ENCODE results near the gene THEM5. TPM values are rescaled to one million over a fixed set of nuclear protein-coding genes. Genes with fewer than 3 reads are reported as not detected.

Gene THEM5
- total and polyA plus RNA-seq, 3 donors from 2014 or later: 0.57 TPM; not detected in 2

DNA sequence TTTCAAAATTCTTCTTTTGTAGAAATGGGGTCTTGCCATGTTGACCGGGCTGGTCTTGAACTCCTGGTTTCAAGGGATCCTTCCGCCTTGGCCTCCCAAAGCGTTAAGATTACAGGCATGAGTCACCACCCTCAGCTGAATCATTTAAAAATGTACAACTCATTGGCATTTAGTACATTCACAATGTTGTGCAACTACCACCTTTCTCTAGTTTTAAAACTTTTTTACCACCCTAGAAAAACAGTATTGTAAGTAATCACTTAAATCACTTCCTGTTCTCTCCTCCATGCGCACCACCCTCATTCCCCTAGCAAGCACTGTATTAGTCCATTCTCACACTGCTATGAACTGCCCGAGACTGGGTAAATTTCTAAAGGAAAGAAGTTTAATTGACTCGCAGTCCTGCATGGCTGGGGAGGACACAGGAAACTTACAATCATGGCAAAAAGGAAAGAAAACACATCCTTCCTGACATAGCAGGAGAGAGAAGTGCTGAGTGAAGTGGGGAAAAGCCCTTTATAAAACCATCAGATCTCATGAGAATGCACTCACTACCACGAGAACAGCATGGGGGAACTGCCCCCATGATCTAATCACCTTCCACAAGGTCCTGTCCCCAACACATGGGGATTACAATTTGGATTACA is 14.4 kb upstream of the THEM5 start:
- H3K4me1 ChIP-seq: no peaks in the 10 kb centered on the region
- no peak overlapping the region for H3K4me3 ChIP-seq
- WGBS, 2 donors: 71 to 83% methylated on average over 7 of the region's 7 CpGs
- no peaks in the 10 kb centered on the region for H3K9me3 ChIP-seq
- H3K27me3 ChIP-seq: no peaks in the 10 kb centered on the region
- TF ChIP-seq, protein P1, sequence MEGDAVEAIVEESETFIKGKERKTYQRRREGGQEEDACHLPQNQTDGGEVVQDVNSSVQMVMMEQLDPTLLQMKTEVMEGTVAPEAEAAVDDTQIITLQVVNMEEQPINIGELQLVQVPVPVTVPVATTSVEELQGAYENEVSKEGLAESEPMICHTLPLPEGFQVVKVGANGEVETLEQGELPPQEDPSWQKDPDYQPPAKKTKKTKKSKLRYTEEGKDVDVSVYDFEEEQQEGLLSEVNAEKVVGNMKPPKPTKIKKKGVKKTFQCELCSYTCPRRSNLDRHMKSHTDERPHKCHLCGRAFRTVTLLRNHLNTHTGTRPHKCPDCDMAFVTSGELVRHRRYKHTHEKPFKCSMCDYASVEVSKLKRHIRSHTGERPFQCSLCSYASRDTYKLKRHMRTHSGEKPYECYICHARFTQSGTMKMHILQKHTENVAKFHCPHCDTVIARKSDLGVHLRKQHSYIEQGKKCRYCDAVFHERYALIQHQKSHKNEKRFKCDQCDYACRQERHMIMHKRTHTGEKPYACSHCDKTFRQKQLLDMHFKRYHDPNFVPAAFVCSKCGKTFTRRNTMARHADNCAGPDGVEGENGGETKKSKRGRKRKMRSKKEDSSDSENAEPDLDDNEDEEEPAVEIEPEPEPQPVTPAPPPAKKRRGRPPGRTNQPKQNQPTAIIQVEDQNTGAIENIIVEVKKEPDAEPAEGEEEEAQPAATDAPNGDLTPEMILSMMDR (IDR thresholded peaks at IDR 0.05): no peak
- TF ChIP-seq POLR2A (IDR thresholded peaks at IDR 0.05): no peak
- H3K36me3 ChIP-seq (ENCODE audit: low read depth, missing control alignments): no peaks in the 10 kb centered on the region
- DNase-seq: no peak
- H3K27ac ChIP-seq: no peak overlapping the region
- intact Hi-C loops (cut with DNase I; ENCODE audit: low total_unique reads): no loop called here

DNA sequence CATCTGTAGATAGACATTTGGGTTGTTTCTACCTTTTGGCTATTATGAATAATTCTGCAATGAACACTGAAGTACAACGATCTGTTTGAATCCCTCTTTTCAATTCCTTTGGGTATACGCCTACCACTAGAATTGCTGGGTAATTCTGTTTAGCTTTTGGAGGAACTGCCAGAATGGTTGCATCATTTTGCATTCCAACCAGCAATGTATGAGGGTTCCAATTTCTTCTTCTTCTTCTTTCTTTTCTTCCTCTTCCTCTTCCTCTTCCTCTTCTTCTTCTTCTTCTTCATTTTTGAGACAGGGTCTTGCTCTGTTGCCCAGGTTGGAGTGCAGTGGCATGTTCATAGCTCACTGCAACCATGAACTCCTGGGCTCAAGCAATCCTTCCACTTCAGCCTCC is 13.8 kb upstream of the THEM5 start:
- no peaks in the 10 kb centered on the region for H3K27me3 ChIP-seq
- DNase-seq: no peak
- WGBS, 2 donors: 86 to 92% methylated on average over 2 of the region's 2 CpGs
- intact Hi-C loops (cut with DNase I; ENCODE audit: low total_unique reads): no loop called here
- no peak overlapping the region for H3K27ac ChIP-seq
- no peaks in the 10 kb centered on the region for H3K36me3 ChIP-seq (ENCODE audit: low read depth, missing control alignments)
- H3K4me1 ChIP-seq: no peaks in the 10 kb centered on the region
- TF ChIP-seq, protein P1 (IDR thresholded peaks at IDR 0.05): no peak
- no peak for TF ChIP-seq POLR2A (IDR thresholded peaks at IDR 0.05)
- no peaks in the 10 kb centered on the region for H3K9me3 ChIP-seq
- H3K4me3 ChIP-seq: no peak overlapping the region

DNA sequence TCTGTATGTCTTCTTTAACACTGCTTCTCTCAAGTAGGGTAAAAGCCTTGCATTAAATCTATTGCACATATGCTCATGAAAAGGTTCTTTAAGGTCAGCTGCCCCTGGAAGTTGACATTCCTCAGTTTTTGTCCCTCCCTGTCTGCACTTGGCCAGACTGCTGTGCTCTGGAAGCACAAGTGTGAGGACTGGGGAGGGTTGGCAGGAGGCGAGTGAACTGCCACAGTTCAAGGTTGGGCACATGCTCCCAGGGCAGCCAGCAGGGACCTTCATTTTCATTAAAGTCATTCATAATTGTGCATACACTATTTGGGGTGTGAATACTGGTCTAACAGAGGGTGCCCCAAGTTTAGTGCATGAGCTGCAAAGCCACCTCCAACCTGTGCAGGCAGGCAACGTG is 10.9 kb upstream of the THEM5 start:
- intact Hi-C loops (cut with DNase I; ENCODE audit: low total_unique reads): no loop called here
- no peaks in the 10 kb centered on the region for H3K4me1 ChIP-seq
- no peak overlapping the region for H3K4me3 ChIP-seq
- H3K27me3 ChIP-seq: no peaks in the 10 kb centered on the region
- no peak for DNase-seq
- 25 to 42% methylated on average over 2 of the region's 2 CpGs for WGBS, 2 donors
- no peaks in the 10 kb centered on the region for H3K36me3 ChIP-seq (ENCODE audit: low read depth, missing control alignments)
- no peaks in the 10 kb centered on the region for H3K9me3 ChIP-seq
- H3K27ac ChIP-seq: no peak overlapping the region
- no peak for TF ChIP-seq POLR2A (IDR thresholded peaks at IDR 0.05)

DNA sequence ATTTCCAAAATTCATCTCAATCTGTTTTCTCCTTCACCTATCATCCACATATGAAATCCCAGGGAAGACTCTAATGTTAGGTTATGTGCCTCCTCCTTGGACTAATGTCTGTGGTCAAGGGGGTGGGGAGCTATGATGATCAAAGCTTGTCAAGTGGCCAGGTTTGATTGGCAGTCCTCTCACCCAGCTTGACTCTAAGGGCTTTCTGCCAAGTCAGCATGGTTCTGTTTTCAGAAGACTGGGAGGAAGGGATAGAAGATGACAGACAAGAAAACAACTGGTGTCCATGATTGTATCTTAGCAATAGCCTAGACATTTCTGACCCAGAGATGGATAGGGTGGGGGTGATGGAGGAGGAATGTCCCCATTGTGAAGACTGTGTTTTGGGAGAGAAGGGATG is 9.1 kb upstream of the THEM5 start:
- no peak overlapping the region for H3K4me3 ChIP-seq
- no peaks in the 10 kb centered on the region for H3K27me3 ChIP-seq
- intact Hi-C loops (cut with DNase I; ENCODE audit: low total_unique reads): no loop called here
- H3K27ac ChIP-seq: no peak overlapping the region
- no peak for DNase-seq
- TF ChIP-seq, protein P1 (IDR thresholded peaks at IDR 0.05): no peak
- no peak for TF ChIP-seq POLR2A (IDR thresholded peaks at IDR 0.05)
- no peaks in the 10 kb centered on the region for H3K36me3 ChIP-seq (ENCODE audit: low read depth, missing control alignments)
- no peaks in the 10 kb centered on the region for H3K4me1 ChIP-seq
- H3K9me3 ChIP-seq: no peaks in the 10 kb centered on the region

DNA sequence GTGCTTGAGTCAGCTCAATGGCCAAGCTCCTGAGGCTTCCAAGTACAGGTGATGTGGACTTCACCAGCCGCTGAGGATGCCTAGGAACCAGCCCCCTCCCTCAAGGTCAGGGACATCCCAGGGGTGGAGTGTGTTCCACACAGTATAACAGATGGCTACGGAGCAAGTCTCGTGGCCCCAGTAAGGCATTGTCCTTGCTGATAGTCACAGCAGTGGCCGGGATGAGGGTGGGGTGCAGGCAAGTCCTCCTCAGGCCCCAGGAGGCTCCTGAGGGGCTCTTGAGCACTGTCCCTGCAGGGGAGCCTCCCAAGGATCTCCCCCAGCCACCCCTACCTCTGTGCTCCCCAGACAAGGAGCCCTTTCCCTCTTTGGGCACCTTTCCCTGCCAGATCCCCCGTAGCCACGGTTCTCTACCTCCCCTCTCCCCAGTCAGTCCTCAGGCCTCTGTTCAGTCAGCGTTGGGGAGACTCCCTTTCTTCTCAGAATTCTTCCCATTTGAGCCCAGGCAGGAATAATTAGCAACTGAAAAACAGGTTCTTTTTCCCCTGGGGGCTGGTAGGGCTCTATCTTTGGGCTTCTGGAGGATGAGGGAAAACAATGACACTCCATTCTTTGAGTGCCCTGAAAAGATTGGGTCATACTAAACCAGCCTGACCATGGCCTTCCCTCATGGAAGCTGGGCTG is 7.1 kb upstream of the THEM5 start:
- H3K27ac ChIP-seq: no peak overlapping the region
- H3K4me3 ChIP-seq: no peak overlapping the region
- peaks cover 4% of the 10 kb centered on the region for H3K4me1 ChIP-seq
- H3K27me3 ChIP-seq: no peaks in the 10 kb centered on the region
- TF ChIP-seq, protein P1 (IDR thresholded peaks at IDR 0.05): no peak
- no peak for DNase-seq
- no peaks in the 10 kb centered on the region for H3K36me3 ChIP-seq (ENCODE audit: low read depth, missing control alignments)
- H3K9me3 ChIP-seq: no peaks in the 10 kb centered on the region
- intact Hi-C loops (cut with DNase I; ENCODE audit: low total_unique reads): no loop called here
- WGBS, 2 donors: 68 to 73% methylated on average over 6 to 7 of the region's 7 CpGs
